ENCODE results near the gene NEK4. TPM values are rescaled to one million over a fixed set of nuclear protein-coding genes. Genes with fewer than 3 reads are reported as not detected.

The NEK4 gene
- total and polyA plus RNA-seq, 2 of the 13 experiments (the other 11 are each of a cell fraction or from before 2014, with no cell fraction given), result 16.5 to 38.0 TPM

- no peak for TF ChIP-seq ZBTB3 (CRISPR knock-in tag; IDR thresholded peaks at IDR 0.05; ENCODE audit: borderline replicate concordance, low read depth)
- TF ChIP-seq SETDB1 (CRISPR knock-in tag; IDR thresholded peaks at IDR 0.05; ENCODE audit: borderline replicate concordance), result no peak
- peak; percentile 90 for TF ChIP-seq ZNF891 (CRISPR knock-in tag; IDR thresholded peaks at IDR 0.05)
- TF ChIP-seq ZNF326 (CRISPR knock-in tag; IDR thresholded peaks at IDR 0.05; ENCODE audit: borderline replicate concordance), result no peak
- TF ChIP-seq MIER3 (CRISPR knock-in tag; IDR thresholded peaks at IDR 0.05; ENCODE audit: borderline replicate concordance), result peak; percentile 19; the same call in 1 of the 2 replicates
- TF ChIP-seq, protein P1, sequence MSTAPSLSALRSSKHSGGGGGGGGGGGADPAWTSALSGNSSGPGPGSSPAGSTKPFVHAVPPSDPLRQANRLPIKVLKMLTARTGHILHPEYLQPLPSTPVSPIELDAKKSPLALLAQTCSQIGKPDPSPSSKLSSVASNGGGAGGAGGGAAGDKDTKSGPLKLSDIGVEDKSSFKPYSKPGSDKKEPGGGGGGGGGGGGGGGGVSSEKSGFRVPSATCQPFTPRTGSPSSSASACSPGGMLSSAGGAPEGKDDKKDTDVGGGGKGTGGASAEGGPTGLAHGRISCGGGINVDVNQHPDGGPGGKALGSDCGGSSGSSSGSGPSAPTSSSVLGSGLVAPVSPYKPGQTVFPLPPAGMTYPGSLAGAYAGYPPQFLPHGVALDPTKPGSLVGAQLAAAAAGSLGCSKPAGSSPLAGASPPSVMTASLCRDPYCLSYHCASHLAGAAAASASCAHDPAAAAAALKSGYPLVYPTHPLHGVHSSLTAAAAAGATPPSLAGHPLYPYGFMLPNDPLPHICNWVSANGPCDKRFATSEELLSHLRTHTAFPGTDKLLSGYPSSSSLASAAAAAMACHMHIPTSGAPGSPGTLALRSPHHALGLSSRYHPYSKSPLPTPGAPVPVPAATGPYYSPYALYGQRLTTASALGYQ (CRISPR knock-in tag; IDR thresholded peaks at IDR 0.05), result 0 out of 2 replicates have a peak, but pooled peaks have one; percentile 27
- peak; percentile 98 for TF ChIP-seq SAP130 (CRISPR knock-in tag; IDR thresholded peaks at IDR 0.05; ENCODE audit: low read depth)
- TF ChIP-seq ZIK1 (CRISPR knock-in tag; IDR thresholded peaks at IDR 0.05; ENCODE audit: borderline replicate concordance, low read depth), result peak; percentile 23; the same call in 1 of the 2 replicates
- TF ChIP-seq MAZ (IDR thresholded peaks at IDR 0.05; ENCODE audit: borderline replicate concordance, low read depth, low read length), result no peak; the same call in 1 of the 2 replicates
- peak; percentile 53; the same call in 1 of the 2 replicates for TF ChIP-seq MAZ (CRISPR knock-in tag; IDR thresholded peaks at IDR 0.05; ENCODE audit: low read depth)
- TF ChIP-seq STAT6 (CRISPR knock-in tag; IDR thresholded peaks at IDR 0.05; ENCODE audit: borderline replicate concordance), result no peak
- TF ChIP-seq HBP1 (CRISPR knock-in tag; IDR thresholded peaks at IDR 0.05; ENCODE audit: low read depth), result peak; percentile 26; the same call in 1 of the 2 replicates
- peak; percentile 61; the same call in 1 of the 2 replicates for TF ChIP-seq MTF1 (CRISPR knock-in tag; IDR thresholded peaks at IDR 0.05)
- TF ChIP-seq ATF7-NPFF (CRISPR knock-in tag; IDR thresholded peaks at IDR 0.05; ENCODE audit: low read depth), result no peak; the same call in 1 of the 2 replicates
- peak; percentile 66; the same call in 1 of the 2 replicates for TF ChIP-seq MEIS1 (CRISPR knock-in tag; IDR thresholded peaks at IDR 0.05; ENCODE audit: borderline replicate concordance)
- TF ChIP-seq, protein P2, sequence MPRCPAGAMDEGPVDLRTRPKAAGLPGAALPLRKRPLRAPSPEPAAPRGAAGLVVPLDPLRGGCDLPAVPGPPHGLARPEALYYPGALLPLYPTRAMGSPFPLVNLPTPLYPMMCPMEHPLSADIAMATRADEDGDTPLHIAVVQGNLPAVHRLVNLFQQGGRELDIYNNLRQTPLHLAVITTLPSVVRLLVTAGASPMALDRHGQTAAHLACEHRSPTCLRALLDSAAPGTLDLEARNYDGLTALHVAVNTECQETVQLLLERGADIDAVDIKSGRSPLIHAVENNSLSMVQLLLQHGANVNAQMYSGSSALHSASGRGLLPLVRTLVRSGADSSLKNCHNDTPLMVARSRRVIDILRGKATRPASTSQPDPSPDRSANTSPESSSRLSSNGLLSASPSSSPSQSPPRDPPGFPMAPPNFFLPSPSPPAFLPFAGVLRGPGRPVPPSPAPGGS (CRISPR knock-in tag; IDR thresholded peaks at IDR 0.05), result no peak
- TF ChIP-seq ZNF136 (CRISPR knock-in tag; IDR thresholded peaks at IDR 0.05; ENCODE audit: low read depth), result no peak
- TF ChIP-seq SYNCRIP (IDR thresholded peaks at IDR 0.05; ENCODE audit: insufficient read depth, low read depth, low read length), result no peak
Measured at GRCh38 chr3:52705688-52706686, 64.8 kb downstream of the NEK4 start, which contains the start of the genes GLT8D1 and SPCS1 (continued).

All from HepG2 (cell line).